WERI-Rb-1 (cell line): ENCODE results near the gene CLIC3.
A peak's percentile ranks its signal among the peaks of the same experiment; 100 is the strongest.

Source experiments
- DNase-seq: peaks from one replicate; pipeline ENCODE4 v3.0.0-alpha.2; 2020
- H3K27ac ChIP-seq: fragments of 250-450 bp; sonication (Bioruptor Pico); 2 replicates; pipeline ENCODE4 v1.5.1; 2020; ENCODE audit warnings: mild to moderate bottlenecking, moderate library complexity
- H3K27me3 ChIP-seq: fragments of 250-450 bp; sonication (Bioruptor Pico); 2 replicates; pipeline ENCODE4 v1.5.1; 2021; ENCODE audit warnings: mild to moderate bottlenecking, low read depth, moderate library complexity; ENCODE audit not compliant: insufficient read depth, severe bottlenecking
- H3K36me3 ChIP-seq: fragments of 250-450 bp; sonication (Bioruptor Pico); 2 replicates; pipeline ENCODE4 v1.5.1; 2020; ENCODE audit warnings: mild to moderate bottlenecking, moderate library complexity
- H3K4me3 ChIP-seq: 2 replicates; pipeline ENCODE4 v1.5.1; 2011; ENCODE audit warnings: low read depth, mild to moderate bottlenecking, control low read depth, low read length
- H3K9me3 ChIP-seq: fragments of 250-450 bp; sonication (Bioruptor Pico); 2 replicates; pipeline ENCODE4 v1.5.1; 2021; ENCODE audit warnings: mild to moderate bottlenecking, moderate library complexity; ENCODE audit not compliant: severe bottlenecking
- CTCF ChIP-seq: IDR thresholded peaks from 2 replicates; pipeline ENCODE4 v1.5.1; 2011; ENCODE audit warnings: low read depth, mild to moderate bottlenecking, control low read depth, inconsistent platforms, low read length

The CLIC3 gene

GRCh38 chr9:136977223-136977622, 19.1 kb downstream of the CLIC3 start, which contains the start of gene PTGDS:
PTGDS (plus strand) TSS chr9:136977504; CDS start chr9:136977579, 75 bp downstream.
- Histone ChIP-seq H3K36me3 (no peaks in the 10 kb centered on the region), H3K27me3 (no peaks in the 10 kb centered on the region), H3K4me3 (no peak within 1 kb of the TSS), H3K27ac (no peak within 1 kb of the TSS), H3K9me3 (no peaks in the 10 kb centered on the region)
- no peak for DNase-seq
- TF ChIP-seq CTCF: no peak

GRCh38 chr9:136975644-136976043, 20.7 kb downstream of the CLIC3 start:
- no peaks in the 10 kb centered on the region for H3K9me3 ChIP-seq
- DNase-seq: peak; percentile 49
- no peak overlapping the region for H3K27ac ChIP-seq
- no peaks in the 10 kb centered on the region for H3K27me3 ChIP-seq
- no peak overlapping the region for H3K4me3 ChIP-seq
- H3K36me3 ChIP-seq: no peaks in the 10 kb centered on the region
- peak; percentile 60 for TF ChIP-seq CTCF

- no peak for TF ChIP-seq CTCF
- DNase-seq: no peak
- Histone ChIP-seq H3K36me3 (no peaks in the 10 kb centered on the region), H3K27me3 (no peaks in the 10 kb centered on the region), H3K4me3 (no peak overlapping the region), H3K27ac (peak overlapping the region; percentile 16; the same call in 1 of the 2 replicates), H3K9me3 (no peaks in the 10 kb centered on the region)
Observed at GRCh38 chr9:136974817-136975535, 21.4 kb downstream of the CLIC3 start.

GRCh38 chr9:136973618-136974617, 22.4 kb downstream of the CLIC3 start:
- H3K9me3 ChIP-seq: no peaks in the 10 kb centered on the region
- H3K4me3 ChIP-seq: no peak overlapping the region
- H3K27me3 ChIP-seq: no peaks in the 10 kb centered on the region
- no peaks in the 10 kb centered on the region for H3K36me3 ChIP-seq
- no peak overlapping the region for H3K27ac ChIP-seq
- no peak for TF ChIP-seq CTCF
- DNase-seq: no peak

- Histone ChIP-seq H3K27ac (no peak overlapping the region), H3K4me3 (no peak overlapping the region), H3K36me3 (no peaks in the 10 kb centered on the region), H3K9me3 (no peaks in the 10 kb centered on the region), H3K27me3 (no peaks in the 10 kb centered on the region)
- DNase-seq: peak; percentile 56
- TF ChIP-seq CTCF: no peak
Observed at GRCh38 chr9:136972743-136973142, 23.6 kb downstream of the CLIC3 start.
